HUDEP-2 (cell line): ENCODE results near the gene RPS16.
A peak's percentile ranks its signal among the peaks of the same experiment; 100 is the strongest.

Experiments used
- DNase-seq, 76 experiments: peaks; one replicate each; lab custom pipeline; 2025; ENCODE audit not compliant: unreplicated experiment in 76 of 76; lab: John Stamatoyannopoulos, UW

Gene RPS16

GRCh38 chr19:39390751-39391437 is 44.9 kb downstream of the RPS16 start, which contains the start of the genes MED29 and PAF1:
Gene MED29, plus strand, starts transcription at chr19:39391378. Its CDS starts 45 bp downstream, at chr19:39391423.
Gene PAF1, minus strand, starts transcription at chr19:39391106. Its CDS starts 242 bp downstream, at chr19:39390864.
- DNase-seq, result peak in 75 of 76 experiments; percentile 87 to 100 (median 99)

GRCh38 chr19:39390451-39390750 is 45.3 kb downstream of the RPS16 start:
- DNase-seq, result peak in 3 of 76 experiments; percentile 17 to 40 (median 30)

GRCh38 chr19:39389631-39390414 is 45.9 kb downstream of the RPS16 start:
- DNase-seq, result no peak

- DNase-seq, result no peak
Observed at GRCh38 chr19:39388657-39389056, 47.1 kb downstream of the RPS16 start.

- no peak for DNase-seq
Observed at GRCh38 chr19:39386557-39386956, 49.2 kb downstream of the RPS16 start.

- no peak for DNase-seq
Observed at GRCh38 chr19:39385629-39386411, 49.9 kb downstream of the RPS16 start.

- DNase-seq, result no peak
Observed at GRCh38 chr19:39384839-39385568, 50.7 kb downstream of the RPS16 start.
